ENCODE data around the gene SLC5A10.

GRCh38 chr17:18958611-18959010 is 6.6 kb downstream of the SLC5A10 start:
- TF ChIP-seq POLR2A (IDR thresholded peaks at IDR 0.05) (no peak), CTCF (IDR thresholded peaks at IDR 0.05) (no peak), POLR2AphosphoS5 (IDR thresholded peaks at IDR 0.05) (no peak), EP300 (IDR thresholded peaks at IDR 0.05) (no peak)
